ENCODE data around the gene PBX1.

GRCh38 chr1:164614316-164614715, 55.3 kb downstream of the PBX1 start:
- TF ChIP-seq CTCF (IDR thresholded peaks at IDR 0.05) (no peak), POLR2A (IDR thresholded peaks at IDR 0.05) (no peak)
